Measurements from ENCODE around the gene KCNH4. TPM values are rescaled to one million over a fixed set of nuclear protein-coding genes. Genes with fewer than 3 reads are reported as not detected.

The KCNH4 gene
- total RNA-seq, 1 experiment from 2014 or later = not detected

DNA sequence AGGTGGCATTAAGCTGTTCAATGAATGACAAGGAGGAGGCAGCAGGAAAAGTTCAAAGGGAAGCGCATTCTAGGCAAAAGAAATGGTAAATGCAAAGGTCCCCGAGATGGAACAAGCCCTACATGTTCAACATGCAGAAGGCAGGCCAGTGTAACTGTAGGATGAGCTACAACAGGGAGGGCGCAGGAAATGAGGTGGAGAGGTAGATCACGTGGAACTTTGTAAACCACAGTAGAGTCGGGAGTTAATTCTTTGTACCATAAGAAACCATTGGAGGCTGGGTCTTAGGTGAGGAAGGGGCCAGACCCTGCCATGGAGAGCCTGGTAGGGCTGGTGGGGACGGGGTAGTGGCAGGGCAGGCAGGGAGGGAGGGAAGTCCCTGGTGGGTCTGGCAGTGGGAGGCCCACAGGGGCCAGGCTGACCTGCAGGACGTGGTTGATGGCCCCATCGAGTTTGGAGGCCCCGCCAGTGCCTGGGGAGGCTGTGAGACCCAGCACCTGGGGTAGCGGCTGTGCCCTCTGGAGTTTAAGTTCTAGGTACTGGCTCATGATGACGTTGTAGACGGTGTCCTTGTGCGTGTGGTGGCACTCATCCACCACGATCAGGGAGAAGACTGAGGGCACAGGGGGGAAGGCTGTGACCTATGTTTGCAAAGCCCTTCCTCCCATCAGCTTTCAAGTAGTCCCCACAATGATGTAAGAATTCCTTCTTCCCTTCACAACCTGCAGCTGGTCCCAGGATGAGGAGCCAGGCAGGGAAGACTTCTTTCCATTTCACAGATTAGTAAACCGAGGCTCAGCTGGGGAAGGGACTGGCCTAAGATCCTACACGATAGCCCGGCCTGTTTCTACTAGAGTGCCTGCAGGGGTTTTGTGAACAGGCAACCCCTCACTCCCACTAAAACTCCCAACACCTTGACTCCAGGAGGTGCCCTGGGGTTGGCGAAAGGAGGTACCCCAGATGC is 70.4 kb downstream of the KCNH4 start:
- Histone ChIP-seq H3K79me2 (ENCODE audit: insufficient read depth, low read length) (no peaks in the 10 kb centered on the region), H3K4me1 (ENCODE audit: control insufficient read depth in 1 of 2, insufficient read depth in 2 of 2, low read length in 2 of 2) (peaks cover 7 to 15% of the 10 kb centered on the region in 2 experiments; a peak in 3 of 4 replicates), H4K20me1 (ENCODE audit: insufficient read depth) (no peaks in the 10 kb centered on the region), H3K27me3 (ENCODE audit: insufficient read depth, low read length) (no peaks in the 10 kb centered on the region), H3K4me3 (replicated peaks in 1 of 2; ENCODE audit: low read depth in 1 of 2, low read length in 2 of 2) (no peak overlapping the region), H3K27ac (ENCODE audit: low read depth, low read length) (no peak overlapping the region), H3K9me2 (ENCODE audit: insufficient read depth) (no peaks in the 10 kb centered on the region), H3K4me2 (ENCODE audit: low read length) (no peak overlapping the region), H3K9me3 (ENCODE audit: control insufficient read depth in 1 of 2, insufficient read depth in 1 of 2, low read depth in 1 of 2, low read length in 2 of 2) (no peaks in the 10 kb centered on the region), H2AFZ (ENCODE audit: low read depth, low read length, poor library complexity, severe bottlenecking) (no peak overlapping the region), H3K9ac (ENCODE audit: low read length) (no peak overlapping the region), H3K36me3 (ENCODE audit: control insufficient read depth in 1 of 2, insufficient read depth in 2 of 2, low read length in 2 of 2) (peaks cover 0 to 1% of the 10 kb centered on the region in 2 experiments; a peak in 2 of 4 replicates)
- ChIA-PET RAD21 (ENCODE audit: low non-redundant PET in 1 of 2, low total read pairs in 2 of 2, uncharacterized antibody in 2 of 2, unreplicated experiment in 2 of 2) (no interaction called here), CTCF (no interaction called here), POLR2A (no interaction called here)
- intact Hi-C loops (cut with micrococcal nuclease) = no loop called here
- DNase-seq (ENCODE audit: low read depth, low spot score) (no peak), ATAC-seq (no peak)
- no TSS peak for BruUV-seq (replicated peaks)
- no peak for TF ChIP-seq EZH2phosphoT487 (IDR thresholded peaks at IDR 0.05; ENCODE audit: borderline replicate concordance)
- TF ChIP-seq CEBPB (IDR thresholded peaks at IDR 0.05; ENCODE audit: low read depth) = no peak
- TF ChIP-seq TCF7L2 (IDR thresholded peaks at IDR 0.05; ENCODE audit: borderline replicate concordance, extremely low read depth, insufficient read depth, insufficient read length) = no peak
- no peak for TF ChIP-seq ZFX (IDR thresholded peaks at IDR 0.05)

DNA sequence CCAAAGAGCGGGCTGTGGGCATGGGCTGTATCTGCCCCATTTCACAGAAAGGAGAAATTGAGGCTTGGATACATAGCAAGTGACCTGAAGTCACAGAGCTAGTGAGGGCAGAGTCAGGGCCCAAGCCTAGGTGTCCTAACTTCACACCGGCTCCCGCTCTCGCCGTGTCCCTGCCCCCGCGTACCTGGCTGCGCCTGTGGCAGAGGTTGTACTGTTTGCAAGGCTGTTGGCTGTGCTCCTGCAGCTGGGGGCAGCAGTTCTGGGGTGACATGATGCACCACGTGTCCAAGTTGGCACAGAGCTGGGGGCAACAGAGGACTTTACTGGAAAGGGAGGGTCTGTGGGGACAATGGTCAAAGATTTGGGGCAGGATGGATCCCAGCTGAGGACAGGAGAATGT is 71.9 kb downstream of the KCNH4 start:
- Histone ChIP-seq H3K4me2 (ENCODE audit: low read length) (no peak overlapping the region), H4K20me1 (ENCODE audit: insufficient read depth) (no peaks in the 10 kb centered on the region), H3K79me2 (ENCODE audit: insufficient read depth, low read length) (no peaks in the 10 kb centered on the region), H3K9ac (ENCODE audit: low read length) (no peak overlapping the region), H2AFZ (ENCODE audit: low read depth, low read length, poor library complexity, severe bottlenecking) (no peak overlapping the region), H3K9me3 (ENCODE audit: control insufficient read depth in 1 of 2, insufficient read depth in 1 of 2, low read depth in 1 of 2, low read length in 2 of 2) (no peaks in the 10 kb centered on the region), H3K27me3 (ENCODE audit: insufficient read depth, low read length) (no peaks in the 10 kb centered on the region), H3K4me3 (replicated peaks in 1 of 2; ENCODE audit: low read depth in 1 of 2, low read length in 2 of 2) (no peak overlapping the region), H3K27ac (ENCODE audit: low read depth, low read length) (no peak overlapping the region), H3K9me2 (ENCODE audit: insufficient read depth) (no peaks in the 10 kb centered on the region), H3K36me3 (ENCODE audit: control insufficient read depth in 1 of 2, insufficient read depth in 2 of 2, low read length in 2 of 2) (no peaks in the 10 kb centered on the region; a peak in 1 of 4 replicates), H3K4me1 (ENCODE audit: control insufficient read depth in 1 of 2, insufficient read depth in 2 of 2, low read length in 2 of 2) (peaks cover 7 to 15% of the 10 kb centered on the region in 2 experiments; a peak in 3 of 4 replicates)
- TF ChIP-seq SIN3A (IDR thresholded peaks at IDR 0.05; ENCODE audit: low read depth) (no peak), RAD21 (IDR thresholded peaks at IDR 0.05; ENCODE audit: low read depth) (no peak), POLR2A (IDR thresholded peaks at IDR 0.05; ENCODE audit: borderline replicate concordance, extremely low read depth, insufficient read depth, insufficient read length) (no peak)
- ATAC-seq (no peak), DNase-seq (ENCODE audit: low read depth, low spot score) (no peak)
- no TSS peak for BruUV-seq (replicated peaks)
- intact Hi-C loops (cut with micrococcal nuclease) = no loop called here
- CTCF ChIA-PET = interaction anchor here (0.7 to 1.2 kb wide), 2 partner anchors 48 to 143 kb away, joined by 3 read pairs; no protein-coding TSS in a partner anchor
- RAD21 ChIA-PET (ENCODE audit: low non-redundant PET in 1 of 2, low total read pairs in 2 of 2, uncharacterized antibody in 2 of 2, unreplicated experiment in 2 of 2) = no interaction called here
- POLR2A ChIA-PET = no interaction called here

Measured in HCT116 (cell line).